Endothelial cell of umbilical vein (primary cell): Measurements from ENCODE around the gene TTN.

ENCODE experiments used
- EZH2 ChIP-seq: IDR thresholded peaks from 2 replicates; pipeline ENCODE4 v1.6.1; 2012; ENCODE audit warnings: borderline replicate concordance, low read depth, mild to moderate bottlenecking, moderate library complexity, low read length, inconsistent platforms; ENCODE audit not compliant: severe bottlenecking
- MYC ChIP-seq: IDR thresholded peaks from one replicate; pipeline ENCODE4 v1.6.1; 2011; ENCODE audit warnings: mild to moderate bottlenecking, low read depth, low read length
- POLR2A ChIP-seq: IDR thresholded peaks from 2 replicates; pipeline ENCODE4 v1.6.1; 2012; ENCODE audit warnings: low read depth, mild to moderate bottlenecking, control low read depth, low read length
- POLR2AphosphoS5 ChIP-seq: IDR thresholded peaks from 2 replicates; pipeline ENCODE4 v1.6.1; 2012; ENCODE audit warnings: low read depth, mild to moderate bottlenecking, control low read depth, low read length, moderate library complexity; ENCODE audit not compliant: insufficient read depth
- TF ChIP-seq, protein P1 (sequence below), 2 donors: IDR thresholded peaks; 1 replicate in 1 of 2; 2 replicates in 1 of 2; pipeline ENCODE4 v1.5.1; 2011; ENCODE audit warnings: low read length in 2 of 2, mild to moderate bottlenecking in 2 of 2, moderate library complexity in 2 of 2, control low read depth in 1 of 2, inconsistent platforms in 1 of 2, low read depth in 1 of 2; ENCODE audit not compliant: insufficient read depth in 1 of 2; ENCODE audit errors: extremely low read depth in 1 of 2
- TF ChIP-seq, protein P2 (sequence below): IDR thresholded peaks from 2 replicates; pipeline ENCODE4 v1.6.1; 2011; ENCODE audit not compliant: insufficient read depth, insufficient read length

DNA sequence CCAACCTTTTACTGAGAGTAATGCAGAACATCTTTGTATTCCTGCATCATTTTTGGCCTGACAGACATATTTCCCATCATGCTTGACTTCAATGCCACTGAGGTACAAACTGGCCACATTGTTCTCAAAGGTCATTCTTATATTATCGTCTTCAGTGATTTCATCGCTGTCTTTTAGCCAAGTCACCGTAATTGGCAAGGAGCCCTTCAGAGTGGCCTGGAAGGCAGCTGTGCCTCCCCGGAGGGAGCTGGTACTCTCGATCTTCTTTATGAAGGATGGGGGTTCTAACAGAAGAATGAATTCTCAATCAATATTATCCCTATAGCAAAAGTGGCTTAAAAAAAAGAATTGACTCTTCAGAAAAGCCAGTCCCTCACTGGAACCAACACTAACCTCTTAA is 75.9 kb downstream of the TTN start:
- TF ChIP-seq MYC (no peak), POLR2A (no peak), EZH2 (no peak), POLR2AphosphoS5 (no peak)
- TF ChIP-seq, protein P1, sequence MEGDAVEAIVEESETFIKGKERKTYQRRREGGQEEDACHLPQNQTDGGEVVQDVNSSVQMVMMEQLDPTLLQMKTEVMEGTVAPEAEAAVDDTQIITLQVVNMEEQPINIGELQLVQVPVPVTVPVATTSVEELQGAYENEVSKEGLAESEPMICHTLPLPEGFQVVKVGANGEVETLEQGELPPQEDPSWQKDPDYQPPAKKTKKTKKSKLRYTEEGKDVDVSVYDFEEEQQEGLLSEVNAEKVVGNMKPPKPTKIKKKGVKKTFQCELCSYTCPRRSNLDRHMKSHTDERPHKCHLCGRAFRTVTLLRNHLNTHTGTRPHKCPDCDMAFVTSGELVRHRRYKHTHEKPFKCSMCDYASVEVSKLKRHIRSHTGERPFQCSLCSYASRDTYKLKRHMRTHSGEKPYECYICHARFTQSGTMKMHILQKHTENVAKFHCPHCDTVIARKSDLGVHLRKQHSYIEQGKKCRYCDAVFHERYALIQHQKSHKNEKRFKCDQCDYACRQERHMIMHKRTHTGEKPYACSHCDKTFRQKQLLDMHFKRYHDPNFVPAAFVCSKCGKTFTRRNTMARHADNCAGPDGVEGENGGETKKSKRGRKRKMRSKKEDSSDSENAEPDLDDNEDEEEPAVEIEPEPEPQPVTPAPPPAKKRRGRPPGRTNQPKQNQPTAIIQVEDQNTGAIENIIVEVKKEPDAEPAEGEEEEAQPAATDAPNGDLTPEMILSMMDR (IDR thresholded peaks at IDR 0.05; ENCODE audit: extremely low read depth in 1 of 2, insufficient read depth in 1 of 2, low read depth in 1 of 2, low read length in 2 of 2), result no peak
- TF ChIP-seq, protein P2, sequence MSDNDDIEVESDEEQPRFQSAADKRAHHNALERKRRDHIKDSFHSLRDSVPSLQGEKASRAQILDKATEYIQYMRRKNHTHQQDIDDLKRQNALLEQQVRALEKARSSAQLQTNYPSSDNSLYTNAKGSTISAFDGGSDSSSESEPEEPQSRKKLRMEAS, result no peak
